Measurements from ENCODE around the gene ANLN.

- TF ChIP-seq SP1 (IDR thresholded peaks at IDR 0.05) (no peak), BHLHE40 (IDR thresholded peaks at IDR 0.05; ENCODE audit: borderline replicate concordance) (no peak), FOXA1 (IDR thresholded peaks at IDR 0.05) (no peak), HDGF (IDR thresholded peaks at IDR 0.05; ENCODE audit: borderline replicate concordance) (no peak), FOXM1 (IDR thresholded peaks at IDR 0.05; ENCODE audit: borderline replicate concordance) (no peak), ZNF384 (IDR thresholded peaks at IDR 0.05) (no peak)
Measured at GRCh38 chr7:36491317-36491716, 101.7 kb downstream of the ANLN start.

All from HEK293T (cell line).